Hepatocyte (in vitro differentiated cells): ENCODE data around the gene UBASH3A.

Experiments used
- EZH2 ChIP-seq: fragments of 200-600 bp; sonication (generic); IDR thresholded peaks from 2 replicates; pipeline ENCODE4 v1.6.1; 2016; ENCODE audit warnings: antibody characterized with exemption, mild to moderate bottlenecking, borderline replicate concordance
- EZH2phosphoT487 ChIP-seq: fragments of 200-600 bp; sonication (generic); IDR thresholded peaks from one replicate; pipeline ENCODE4 v1.6.1; 2018; ENCODE audit warnings: antibody characterized with exemption, mild to moderate bottlenecking, low read depth, moderate library complexity; ENCODE audit not compliant: unreplicated experiment, severe bottlenecking
- TF ChIP-seq, protein P1 (sequence below): fragments of 200-600 bp; sonication (generic); IDR thresholded peaks from 2 replicates; pipeline ENCODE4 v1.5.1; 2016; ENCODE audit warnings: antibody characterized with exemption, mild to moderate bottlenecking; ENCODE audit not compliant: poor library complexity

DNA sequence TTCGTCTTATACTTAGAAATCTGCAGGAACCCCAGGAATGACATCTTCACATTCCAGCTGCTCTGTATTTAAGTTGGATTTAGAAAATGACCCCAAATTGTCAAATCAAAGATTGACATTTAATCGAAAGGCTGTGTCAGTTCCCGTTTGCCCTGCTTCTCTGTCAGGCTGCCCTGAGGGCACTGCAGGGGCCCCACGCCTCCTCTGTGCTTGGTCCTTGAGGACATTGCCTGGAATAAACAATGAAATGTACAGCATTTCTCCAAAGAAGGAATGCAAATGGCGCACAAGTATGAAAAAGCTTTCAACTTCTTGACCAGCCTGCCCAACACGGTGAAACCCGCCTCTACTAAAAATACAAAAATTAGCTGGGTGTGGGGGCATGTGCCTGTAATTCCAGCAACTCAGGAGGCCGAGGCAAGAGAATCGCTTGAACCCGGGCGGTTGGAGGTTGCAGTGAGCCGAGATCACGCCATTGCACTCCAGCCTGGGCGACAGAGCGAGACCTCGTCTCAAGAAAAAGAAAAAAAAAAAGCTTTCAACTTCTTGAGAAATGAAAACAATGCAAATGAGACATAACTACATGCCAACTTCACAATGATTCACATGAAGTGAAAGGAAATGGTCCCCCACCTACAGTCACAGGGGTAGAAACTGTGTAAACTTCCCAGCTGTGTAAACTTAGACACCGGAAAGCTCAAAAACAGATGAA is 10.8 kb upstream of the UBASH3A start:
- TF ChIP-seq, protein P1, sequence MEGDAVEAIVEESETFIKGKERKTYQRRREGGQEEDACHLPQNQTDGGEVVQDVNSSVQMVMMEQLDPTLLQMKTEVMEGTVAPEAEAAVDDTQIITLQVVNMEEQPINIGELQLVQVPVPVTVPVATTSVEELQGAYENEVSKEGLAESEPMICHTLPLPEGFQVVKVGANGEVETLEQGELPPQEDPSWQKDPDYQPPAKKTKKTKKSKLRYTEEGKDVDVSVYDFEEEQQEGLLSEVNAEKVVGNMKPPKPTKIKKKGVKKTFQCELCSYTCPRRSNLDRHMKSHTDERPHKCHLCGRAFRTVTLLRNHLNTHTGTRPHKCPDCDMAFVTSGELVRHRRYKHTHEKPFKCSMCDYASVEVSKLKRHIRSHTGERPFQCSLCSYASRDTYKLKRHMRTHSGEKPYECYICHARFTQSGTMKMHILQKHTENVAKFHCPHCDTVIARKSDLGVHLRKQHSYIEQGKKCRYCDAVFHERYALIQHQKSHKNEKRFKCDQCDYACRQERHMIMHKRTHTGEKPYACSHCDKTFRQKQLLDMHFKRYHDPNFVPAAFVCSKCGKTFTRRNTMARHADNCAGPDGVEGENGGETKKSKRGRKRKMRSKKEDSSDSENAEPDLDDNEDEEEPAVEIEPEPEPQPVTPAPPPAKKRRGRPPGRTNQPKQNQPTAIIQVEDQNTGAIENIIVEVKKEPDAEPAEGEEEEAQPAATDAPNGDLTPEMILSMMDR = no peak
- TF ChIP-seq EZH2phosphoT487 = no peak
- no peak for TF ChIP-seq EZH2
